CD4-positive, alpha-beta memory T cell (primary cell): ENCODE measurements around the gene DDX23. TPM values are rescaled to one million over a fixed set of nuclear protein-coding genes. Genes with fewer than 3 reads are reported as not detected.

Experiments
- CTCF ChIA-PET: fragments of 350-600 bp; sonication (Branson Sonifier 250); formaldehyde crosslinking; loops from one replicate; lab custom pipeline; 2021; ENCODE audit warnings: inconsistent platforms; ENCODE audit not compliant: partially characterized antibody; lab: Charles Lee
- POLR2A ChIA-PET: fragments of 350-600 bp; sonication (Branson Sonifier 250); formaldehyde crosslinking; loops from one replicate; lab custom pipeline; 2021; ENCODE audit not compliant: partially characterized antibody; lab: Charles Lee
- DNase-seq, 5 donors: peaks; one replicate each; pipeline versions ENCODE4 v3.0.0 to v3.0.0-alpha.2; 2020 to 2022; ENCODE audit warnings: mixed read lengths in 1 of 5
- H3K27ac ChIP-seq: one replicate; pipeline ENCODE4 v1.7.0; 2013; ENCODE audit warnings: low read depth, low read length
- H3K27me3 ChIP-seq: 2 replicates; pipeline ENCODE4 v1.7.0; 2013; ENCODE audit warnings: mild to moderate bottlenecking, low read length, moderate library complexity; ENCODE audit not compliant: insufficient read depth
- H3K36me3 ChIP-seq: 2 replicates; pipeline ENCODE4 v1.7.0; 2013; ENCODE audit warnings: mild to moderate bottlenecking, low read length, moderate library complexity; ENCODE audit not compliant: insufficient read depth
- H3K4me1 ChIP-seq: 2 replicates; pipeline ENCODE4 v1.7.0; 2013; ENCODE audit warnings: mild to moderate bottlenecking, low read length, moderate library complexity; ENCODE audit not compliant: insufficient read depth
- H3K4me3 ChIP-seq, 2 donors: one replicate each; pipeline ENCODE4 v1.7.0; 2013; ENCODE audit warnings: low read length in 2 of 2, mild to moderate bottlenecking in 1 of 2
- H3K9me3 ChIP-seq, 2 donors: one replicate each; pipeline ENCODE4 v1.7.0; 2013; ENCODE audit warnings: low read length in 2 of 2, control low read depth in 1 of 2; ENCODE audit not compliant: control insufficient read depth in 1 of 2
- H3K27ac Mint-ChIP-seq, 7 donors: one replicate each; pipeline ENCODE4 v1.8.0; 2020 to 2021; ENCODE audit warnings: mixed read lengths in 7 of 7, mild to moderate bottlenecking in 6 of 7, inconsistent platforms in 3 of 7, moderate library complexity in 3 of 7
- H3K27me3 Mint-ChIP-seq, 2 donors: one replicate each; pipeline ENCODE4 v1.8.0; 2020 to 2021; ENCODE audit warnings: mixed read lengths in 2 of 2
- H3K36me3 Mint-ChIP-seq, 2 donors: one replicate each; pipeline ENCODE4 v1.8.0; 2020 to 2021; ENCODE audit warnings: mixed read lengths in 2 of 2, inconsistent platforms in 1 of 2, mild to moderate bottlenecking in 1 of 2
- H3K4me1 Mint-ChIP-seq, 4 donors: one replicate each; pipeline ENCODE4 v1.8.0; 2020 to 2021; ENCODE audit warnings: mixed read lengths in 4 of 4, mild to moderate bottlenecking in 1 of 4
- H3K4me3 Mint-ChIP-seq, 8 donors: one replicate each; pipeline ENCODE4 v1.8.0; 2020 to 2021; ENCODE audit warnings: mixed read lengths in 8 of 8, mild to moderate bottlenecking in 7 of 8, moderate library complexity in 6 of 8, inconsistent platforms in 3 of 8
- H3K9me3 Mint-ChIP-seq, 8 donors: one replicate each; pipeline ENCODE4 v1.8.0; 2020 to 2021; ENCODE audit warnings: mixed read lengths in 8 of 8, mild to moderate bottlenecking in 5 of 8, inconsistent platforms in 3 of 8, moderate library complexity in 1 of 8
- intact Hi-C: fragments of 100-400 bp; cut with micrococcal nuclease; formaldehyde crosslinking; loops from one replicate; pipeline ENCODE4 v1.15.1; 2023
- polyA plus RNA-seq, 2 donors: library from polyadenylated mRNA; unstranded; fragments of 300-500 nt; fragmentation: Illumina TruSeq; gene quantifications; one replicate each; pipeline ENCODE4 v1.2.3, GENCODE V29; 2021
- total RNA-seq, 2 experiments: library from RNA; stranded (reverse); gene quantifications; one replicate each; pipeline ENCODE4 v1.2.3, GENCODE V29; 2021

Gene DDX23
- total and polyA plus RNA-seq, 4 experiments from 2014 or later: 14.3 to 158 (median 106) TPM

- Mint-ChIP-seq H3K4me1 (peaks cover 10 to 48% (median 15%) of the 10 kb centered on the region in 4 donors), H3K4me3 (peak overlapping the region in 1 of 8 donors; percentile 45), H3K27me3 (no peaks in the 10 kb centered on the region), H3K27ac (peak overlapping the region in 2 of 7 donors; percentile 49 to 73), H3K9me3 (no peaks in the 10 kb centered on the region), H3K36me3 (peaks cover 0 to 2% of the 10 kb centered on the region in 2 donors)
- Histone ChIP-seq H3K27me3 (no peaks in the 10 kb centered on the region), H3K4me3 (no peak overlapping the region), H3K27ac (no peak overlapping the region), H3K36me3 (no peaks in the 10 kb centered on the region), H3K4me1 (peaks cover 12% of the 10 kb centered on the region), H3K9me3 (no peaks in the 10 kb centered on the region)
- DNase-seq: no peak
- CTCF ChIA-PET: interaction anchor here (0.9 to 6.7 kb wide), 3 partner anchors 8 to 919 kb away, joined by 3 to 40 read pairs (median 5); partner anchors contain the start of genes DDX23 and TMBIM6
- intact Hi-C loops: no loop called here
- POLR2A ChIA-PET: interaction anchor here (2.0 kb wide), 1 partner anchor 9 kb away, joined by 9 read pairs; no protein-coding TSS in a partner anchor
Measured at GRCh38 chr12:48822711-48823110, 29.3 kb downstream of the DDX23 start.

- Mint-ChIP-seq H3K27me3 (no peaks in the 10 kb centered on the region), H3K4me3 (no peak overlapping the region), H3K36me3 (peaks cover 0 to 2% of the 10 kb centered on the region in 2 donors), H3K9me3 (no peaks in the 10 kb centered on the region), H3K27ac (peak overlapping the region in 3 of 7 donors; percentile 49 to 73 (median 64)), H3K4me1 (peaks cover 15 to 54% (median 20%) of the 10 kb centered on the region in 4 donors)
- Histone ChIP-seq H3K36me3 (no peaks in the 10 kb centered on the region), H3K4me1 (peaks cover 18% of the 10 kb centered on the region), H3K27me3 (no peaks in the 10 kb centered on the region), H3K9me3 (no peaks in the 10 kb centered on the region), H3K27ac (no peak overlapping the region), H3K4me3 (no peak overlapping the region)
- intact Hi-C loops: no loop called here
- ChIA-PET CTCF (no interaction called here), POLR2A (no interaction called here)
- DNase-seq: no peak
Measured at GRCh38 chr12:48822139-48822538, 29.8 kb downstream of the DDX23 start.

GRCh38 chr12:48819986-48820725, 31.8 kb downstream of the DDX23 start:
- Mint-ChIP-seq H3K36me3 (no peaks in the 10 kb centered on the region), H3K27me3 (no peaks in the 10 kb centered on the region), H3K9me3 (no peaks in the 10 kb centered on the region), H3K4me1 (peaks cover 25 to 65% (median 34%) of the 10 kb centered on the region in 4 donors), H3K27ac (peak overlapping the region in 4 of 7 donors; percentile 41 to 77 (median 60)), H3K4me3 (peak overlapping the region in 4 of 8 donors; percentile 56 to 93 (median 71))
- DNase-seq: no peak
- H3K4me1 ChIP-seq: peaks cover 36% of the 10 kb centered on the region
- no peak overlapping the region for H3K27ac ChIP-seq
- no peaks in the 10 kb centered on the region for H3K9me3 ChIP-seq
- CTCF ChIA-PET: interaction anchor here (0.8 to 3.5 kb wide), 7 partner anchors 8 to 177 kb away, joined by 3 to 19 read pairs (median 5); partner anchors contain the start of gene DDX23
- POLR2A ChIA-PET: interaction anchor here (0.7 to 2.1 kb wide), 2 partner anchors 32 to 921 kb away, joined by 3 to 10 read pairs; partner anchors contain the start of genes DDX23 and TMBIM6
- H3K27me3 ChIP-seq: no peaks in the 10 kb centered on the region
- no peak overlapping the region for H3K4me3 ChIP-seq
- intact Hi-C loops: loop anchor here (1.0 kb wide), 2 partner anchors 32 to 70 kb away; partner anchors contain the start of gene DDX23
- H3K36me3 ChIP-seq: no peaks in the 10 kb centered on the region

- H3K9me3 ChIP-seq: no peaks in the 10 kb centered on the region
- H3K27ac ChIP-seq: no peak overlapping the region
- CTCF ChIA-PET: interaction anchor here (0.8 to 3.5 kb wide), 11 partner anchors 9 to 178 kb away, joined by 3 to 19 read pairs (median 4); partner anchors contain the start of gene DDX23
- Mint-ChIP-seq H3K36me3 (no peaks in the 10 kb centered on the region), H3K27me3 (no peaks in the 10 kb centered on the region), H3K4me1 (peaks cover 22 to 66% (median 31%) of the 10 kb centered on the region in 4 donors), H3K27ac (peak overlapping the region; percentile 52 to 93 (median 85)), H3K9me3 (no peaks in the 10 kb centered on the region), H3K4me3 (peak overlapping the region; percentile 82 to 93 (median 91))
- no peaks in the 10 kb centered on the region for H3K36me3 ChIP-seq
- DNase-seq: peak in 4 of 5 donors; percentile 42 to 65 (median 45)
- intact Hi-C loops: loop anchor here (1.0 kb wide), 2 partner anchors 33 to 71 kb away; partner anchors contain the start of gene DDX23
- POLR2A ChIA-PET: interaction anchor here (0.7 to 2.1 kb wide), 2 partner anchors 33 to 922 kb away, joined by 3 to 10 read pairs; partner anchors contain the start of genes DDX23 and TMBIM6
- H3K4me1 ChIP-seq: peaks cover 39% of the 10 kb centered on the region
- H3K4me3 ChIP-seq: peak overlapping the region in 1 of 2 donors; percentile 66
- no peaks in the 10 kb centered on the region for H3K27me3 ChIP-seq
Measured at GRCh38 chr12:48818831-48819590, 33.0 kb downstream of the DDX23 start.

- ChIA-PET POLR2A (interaction anchor here (0.7 to 4.0 kb wide), 3 partner anchors 34 to 107 kb away, joined by 3 to 33 read pairs (median 10); partner anchors contain the start of genes DDX23 and FKBP11), CTCF (interaction anchor here (0.9 to 6.4 kb wide), 9 partner anchors 10 to 179 kb away, joined by 3 to 53 read pairs (median 4); partner anchors contain the start of gene DDX23)
- H3K36me3 Mint-ChIP-seq: no peaks in the 10 kb centered on the region
- H3K4me3 ChIP-seq: peak within 1 kb of the TSS; percentile 28 to 66
- no peaks in the 10 kb centered on the region for H3K27me3 Mint-ChIP-seq
- no peaks in the 10 kb centered on the region for H3K9me3 Mint-ChIP-seq
- peaks cover 37% of the 10 kb centered on the region for H3K4me1 ChIP-seq
- H3K27me3 ChIP-seq: no peaks in the 10 kb centered on the region
- no peaks in the 10 kb centered on the region for H3K36me3 ChIP-seq
- H3K4me1 Mint-ChIP-seq: peaks cover 20 to 65% (median 31%) of the 10 kb centered on the region in 4 donors
- H3K4me3 Mint-ChIP-seq: peak within 1 kb of the TSS; percentile 85 to 94 (median 93)
- H3K9me3 ChIP-seq: no peaks in the 10 kb centered on the region
- intact Hi-C loops: no loop called here
- H3K27ac Mint-ChIP-seq: peak within 1 kb of the TSS; percentile 77 to 94 (median 87)
- DNase-seq: peak; percentile 76 to 86 (median 78)
- peak within 1 kb of the TSS; percentile 37 for H3K27ac ChIP-seq
Measured at GRCh38 chr12:48817873-48818830, 33.8 kb downstream of the DDX23 start, which contains the start of gene CACNB3. CACNB3 (plus strand) TSS chr12:48818496; CDS start chr12:48818930, 434 bp downstream.
